Thyroid gland (tissue), 4 donors: ENCODE results near the gene NOTCH4. TPM values are rescaled to one million over a fixed set of nuclear protein-coding genes. Genes with fewer than 3 reads are reported as not detected.
A peak's percentile ranks its signal among the peaks of the same experiment; 100 is the strongest.

ENCODE experiments used
- DNase-seq, 2 donors: peaks; one replicate each; pipeline ENCODE4 v3.0.0-alpha.2; 2019
- H3K27ac ChIP-seq, 3 donors: fragments of 200-600 bp; sonication (generic); 1 replicate in 2 of 3; 2 replicates in 1 of 3; pipeline ENCODE4 v1.5.1; 2016 to 2019; ENCODE audit warnings: mild to moderate bottlenecking in 1 of 3, moderate library complexity in 1 of 3
- H3K27me3 ChIP-seq: fragments of 200-600 bp; sonication (generic); one replicate; pipeline ENCODE4 v1.5.1; 2019
- H3K36me3 ChIP-seq, 2 donors: fragments of 200-600 bp; sonication (generic); one replicate each; pipeline ENCODE4 v1.5.1; 2016 to 2019
- H3K4me1 ChIP-seq, 2 donors: fragments of 200-600 bp; sonication (generic); one replicate each; pipeline ENCODE4 v1.5.1; 2017 to 2019
- H3K4me3 ChIP-seq, 3 donors: fragments of 200-600 bp; sonication (generic); replicated peaks in 1 of 3; 1 replicate in 2 of 3; 2 replicates in 1 of 3; pipeline ENCODE4 v1.5.1; 2016; ENCODE audit warnings: mild to moderate bottlenecking in 1 of 3
- H3K9me3 ChIP-seq: fragments of 200-600 bp; sonication (generic); one replicate; pipeline ENCODE4 v1.5.1; 2017
- POLR2A ChIP-seq, 2 donors: fragments of 450-650 bp; IDR thresholded peaks; one replicate each; pipeline ENCODE4 v1.6.1; 2017; ENCODE audit warnings: antibody characterized with exemption in 2 of 2, mild to moderate bottlenecking in 2 of 2, moderate library complexity in 1 of 2
- WGBS, 2 donors: methylation state at CpG; one replicate each; pipeline ENCODE4 v1.1.5; 2017; 5-methylcytosine and 5-hydroxymethylcytosine counted together
- intact Hi-C: fragments of 100-400 bp; cut with DNase I; formaldehyde crosslinking; loops from one replicate; pipeline ENCODE4 v1.15.1; 2023
- total RNA-seq, 4 donors: library from RNA; depleted of rRNA; stranded (reverse); fragments of >200 nt; gene quantifications; one replicate each; pipeline ENCODE4 v1.2.3, GENCODE V29; 2016
- TF ChIP-seq, protein P1 (sequence below), 6 experiments: fragments of 200-600 bp in 3 of 6; fragments of 450-650 bp in 3 of 6; sonication (generic) in 3 of 6; IDR thresholded peaks; one replicate each; pipeline ENCODE4 v1.5.1; 2016 to 2019; ENCODE audit warnings: antibody characterized with exemption in 6 of 6, mild to moderate bottlenecking in 2 of 6, inconsistent platforms in 1 of 6, moderate library complexity in 1 of 6

Gene NOTCH4
- total RNA-seq, 4 donors from 2014 or later: 11.0 to 37.9 (median 17.5) TPM

DNA sequence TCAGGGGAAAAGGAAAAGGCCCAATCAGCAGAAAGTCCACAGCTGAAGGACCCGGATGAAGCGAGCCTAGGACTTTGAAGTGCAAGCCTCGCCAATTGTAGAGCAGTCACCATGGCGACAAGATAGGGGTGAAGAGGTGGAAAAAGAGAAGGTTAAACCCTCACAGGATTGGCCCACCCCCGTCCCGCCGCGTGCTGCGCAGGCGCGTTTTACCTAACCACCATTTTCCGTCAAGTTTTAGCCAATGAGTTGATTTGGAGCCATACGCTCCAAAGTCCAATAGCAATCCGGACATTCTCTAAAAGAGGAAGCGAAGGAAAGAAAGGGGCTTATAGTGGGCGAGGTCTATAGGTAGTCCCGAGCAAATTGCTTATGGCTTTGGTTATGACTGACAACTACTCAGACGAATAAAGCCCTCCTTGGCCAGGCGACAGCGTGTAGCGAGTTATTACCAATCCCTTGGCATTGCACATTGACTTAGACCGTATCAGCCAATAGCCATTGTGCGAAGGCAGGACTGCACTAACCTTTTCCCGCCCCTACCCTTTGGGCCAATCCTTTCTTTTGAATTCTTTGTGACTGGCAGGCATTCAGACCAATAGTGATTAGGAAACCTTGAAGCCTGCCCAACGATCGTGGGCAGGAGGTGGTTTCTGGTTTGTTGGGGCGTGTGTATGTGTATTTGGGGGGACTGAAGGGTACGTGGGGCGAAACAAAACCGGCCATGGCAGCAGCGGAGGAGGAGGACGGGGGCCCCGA is 45.9 kb downstream of the NOTCH4 start, which contains the start of gene RNF5:
Gene RNF5 (plus strand): TSS at position 618 of the 759 bp plus-strand sequence. CDS start 107 bp downstream, at position 725.
- intact Hi-C loops: no loop called here
- peaks cover 5 to 13% of the 10 kb centered on the region in 2 donors for H3K36me3 ChIP-seq
- H3K4me3 ChIP-seq: peak within 1 kb of the TSS; percentile 29 to 96 (median 72)
- DNase-seq: peak; percentile 99
- TF ChIP-seq POLR2A (IDR thresholded peaks at IDR 0.05): peak in 1 of 2 donors; percentile 61
- TF ChIP-seq, protein P1, sequence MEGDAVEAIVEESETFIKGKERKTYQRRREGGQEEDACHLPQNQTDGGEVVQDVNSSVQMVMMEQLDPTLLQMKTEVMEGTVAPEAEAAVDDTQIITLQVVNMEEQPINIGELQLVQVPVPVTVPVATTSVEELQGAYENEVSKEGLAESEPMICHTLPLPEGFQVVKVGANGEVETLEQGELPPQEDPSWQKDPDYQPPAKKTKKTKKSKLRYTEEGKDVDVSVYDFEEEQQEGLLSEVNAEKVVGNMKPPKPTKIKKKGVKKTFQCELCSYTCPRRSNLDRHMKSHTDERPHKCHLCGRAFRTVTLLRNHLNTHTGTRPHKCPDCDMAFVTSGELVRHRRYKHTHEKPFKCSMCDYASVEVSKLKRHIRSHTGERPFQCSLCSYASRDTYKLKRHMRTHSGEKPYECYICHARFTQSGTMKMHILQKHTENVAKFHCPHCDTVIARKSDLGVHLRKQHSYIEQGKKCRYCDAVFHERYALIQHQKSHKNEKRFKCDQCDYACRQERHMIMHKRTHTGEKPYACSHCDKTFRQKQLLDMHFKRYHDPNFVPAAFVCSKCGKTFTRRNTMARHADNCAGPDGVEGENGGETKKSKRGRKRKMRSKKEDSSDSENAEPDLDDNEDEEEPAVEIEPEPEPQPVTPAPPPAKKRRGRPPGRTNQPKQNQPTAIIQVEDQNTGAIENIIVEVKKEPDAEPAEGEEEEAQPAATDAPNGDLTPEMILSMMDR (IDR thresholded peaks at IDR 0.05): no peak
- no peaks in the 10 kb centered on the region for H3K27me3 ChIP-seq
- H3K27ac ChIP-seq: peak within 1 kb of the TSS; percentile 90 to 96 (median 94)
- H3K4me1 ChIP-seq: peaks cover 25 to 35% of the 10 kb centered on the region in 2 donors
- no peaks in the 10 kb centered on the region for H3K9me3 ChIP-seq
- 1% methylated on average over 33 of the region's 33 CpGs for WGBS, 2 donors

DNA sequence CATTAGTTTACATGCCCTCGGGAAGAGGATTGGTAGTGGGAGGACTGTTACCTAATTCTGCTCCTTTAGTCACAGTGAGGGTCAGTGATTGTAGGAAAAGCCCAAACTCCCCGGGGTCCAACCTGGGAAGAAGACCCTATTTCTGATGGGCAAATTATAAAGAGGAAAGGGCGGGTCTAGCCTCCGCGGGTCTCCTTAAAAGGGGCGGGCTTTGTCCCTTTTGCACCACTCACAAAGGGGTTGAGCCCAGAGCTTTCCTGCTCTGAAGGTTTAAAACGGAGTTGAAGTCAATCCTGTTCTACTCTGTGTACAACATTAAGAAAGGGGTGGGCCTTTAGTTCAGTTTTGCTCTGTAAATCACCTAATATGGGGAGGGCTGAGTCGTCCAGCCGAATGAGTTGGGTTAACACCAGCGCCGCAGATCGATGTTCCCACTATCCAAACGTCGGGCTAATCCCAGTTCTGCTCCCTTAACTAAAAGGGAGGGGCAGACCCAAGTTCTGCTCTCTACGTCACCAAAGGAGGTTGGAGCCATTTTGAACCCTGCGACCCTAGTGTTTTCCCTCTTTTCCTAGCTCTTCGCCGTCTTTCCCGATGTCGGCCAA is 46.6 kb downstream of the NOTCH4 start:
- peaks cover 25 to 35% of the 10 kb centered on the region in 2 donors for H3K4me1 ChIP-seq
- peak overlapping the region; percentile 90 to 96 (median 94) for H3K27ac ChIP-seq
- H3K36me3 ChIP-seq: peaks cover 5 to 7% of the 10 kb centered on the region in 2 donors
- no peaks in the 10 kb centered on the region for H3K27me3 ChIP-seq
- peak overlapping the region in 2 of 3 donors; percentile 21 to 96 for H3K4me3 ChIP-seq
- peak in 1 of 2 donors; percentile 41 for DNase-seq
- 1 to 2% methylated on average over 20 of the region's 20 CpGs for WGBS, 2 donors
- TF ChIP-seq POLR2A (IDR thresholded peaks at IDR 0.05): peak in 1 of 2 donors; percentile 68
- TF ChIP-seq, protein P1 (IDR thresholded peaks at IDR 0.05): no peak
- H3K9me3 ChIP-seq: no peaks in the 10 kb centered on the region
- intact Hi-C loops: no loop called here

DNA sequence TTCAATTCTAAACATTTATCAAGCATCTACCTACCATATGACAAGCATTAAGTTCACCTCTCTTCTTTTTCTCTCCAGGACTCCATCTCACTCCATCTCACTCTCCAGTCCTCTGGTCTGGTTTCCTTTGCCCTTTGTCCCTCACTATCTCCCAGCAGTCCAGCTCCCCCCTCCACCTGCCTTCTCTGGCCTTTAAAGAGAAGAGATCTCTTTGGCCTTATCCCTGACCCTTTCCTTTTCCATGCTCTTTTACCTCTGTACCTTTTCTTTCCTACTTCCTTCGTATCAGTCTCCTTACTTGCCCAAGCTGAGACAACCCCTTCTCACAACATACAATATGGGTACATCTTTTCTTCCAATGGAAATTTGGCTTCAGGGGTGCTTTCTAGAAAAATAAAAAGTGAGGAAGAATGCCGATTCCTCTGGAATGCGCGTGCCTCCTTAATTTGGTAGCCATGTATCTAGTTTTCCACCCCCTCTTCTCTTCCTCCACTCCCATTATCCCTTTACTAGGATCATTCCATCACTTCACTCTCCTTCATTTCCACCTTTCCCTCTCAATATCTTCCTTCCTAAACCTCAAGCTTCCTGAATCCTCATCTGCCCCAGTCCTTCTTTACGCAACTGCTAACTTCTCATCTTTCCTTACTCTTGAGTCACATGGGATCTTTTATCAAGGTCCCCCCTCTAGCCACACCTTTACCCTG is 47.2 kb downstream of the NOTCH4 start:
- 23 to 25% methylated on average over 5 of the region's 5 CpGs for WGBS, 2 donors
- no peaks in the 10 kb centered on the region for H3K9me3 ChIP-seq
- TF ChIP-seq, protein P1 (IDR thresholded peaks at IDR 0.05): no peak
- TF ChIP-seq POLR2A (IDR thresholded peaks at IDR 0.05): no peak
- H3K36me3 ChIP-seq: peaks cover 5 to 7% of the 10 kb centered on the region in 2 donors
- intact Hi-C loops: no loop called here
- H3K27ac ChIP-seq: peak overlapping the region; percentile 90 to 96 (median 94)
- no peaks in the 10 kb centered on the region for H3K27me3 ChIP-seq
- peaks cover 25 to 35% of the 10 kb centered on the region in 2 donors for H3K4me1 ChIP-seq
- H3K4me3 ChIP-seq: peak overlapping the region in 2 of 3 donors; percentile 21 to 96
- DNase-seq: no peak

DNA sequence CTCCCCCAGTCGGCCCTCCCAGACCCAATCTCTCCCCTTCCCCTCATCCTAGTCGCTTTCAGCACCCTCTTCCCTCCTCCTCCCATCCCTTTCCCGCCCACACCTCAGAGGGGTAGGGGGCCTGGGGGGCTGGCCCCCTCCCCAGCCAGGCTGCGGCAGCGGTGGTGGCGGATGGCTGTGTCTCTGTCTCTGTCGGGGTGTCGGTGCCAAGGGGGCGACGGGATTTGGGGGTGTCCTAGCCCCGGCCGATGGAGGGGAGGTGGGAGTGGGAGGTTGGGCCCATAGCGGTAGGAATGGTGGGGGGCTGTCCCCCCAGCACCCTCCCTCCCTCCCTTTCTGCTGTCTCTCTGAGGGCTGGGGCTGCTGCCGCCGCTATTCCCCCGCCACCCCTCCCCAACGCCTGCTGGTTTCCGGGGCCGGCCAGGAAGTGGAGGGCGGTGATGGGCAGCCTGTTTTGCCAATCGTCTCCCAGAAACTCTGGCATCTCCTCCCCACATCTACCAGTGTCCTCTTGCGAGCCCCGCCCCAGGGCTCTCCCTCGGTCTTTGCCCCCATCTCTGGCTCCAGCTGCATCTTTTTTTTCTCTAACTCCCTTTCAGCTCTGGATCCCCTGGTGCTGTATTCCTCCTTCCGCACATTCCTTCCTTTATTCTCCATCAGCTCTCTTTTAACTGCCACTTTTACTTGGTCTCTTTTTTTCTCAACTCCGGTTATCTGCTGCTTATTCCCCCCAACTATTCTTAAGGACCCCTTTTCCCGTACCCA is 48.0 kb downstream of the NOTCH4 start, which contains the start of gene AGPAT1:
Gene AGPAT1 (minus strand): TSS at position 374 of the 765 bp plus-strand sequence. CDS start 4,588 bp downstream, outside the sequence.
- WGBS, 2 donors: 0% methylated on average over 19 to 22 of the region's 27 CpGs
- DNase-seq: peak; percentile 96
- peak within 1 kb of the TSS; percentile 94 to 96 (median 94) for H3K27ac ChIP-seq
- H3K4me3 ChIP-seq: peak within 1 kb of the TSS; percentile 72 to 98 (median 96)
- H3K9me3 ChIP-seq: no peaks in the 10 kb centered on the region
- H3K4me1 ChIP-seq: peaks cover 25 to 35% of the 10 kb centered on the region in 2 donors
- intact Hi-C loops: no loop called here
- no peaks in the 10 kb centered on the region for H3K27me3 ChIP-seq
- TF ChIP-seq, protein P1 (IDR thresholded peaks at IDR 0.05): no peak
- TF ChIP-seq POLR2A (IDR thresholded peaks at IDR 0.05): peak in 1 of 2 donors; percentile 80
- H3K36me3 ChIP-seq: peaks cover 0 to 1% of the 10 kb centered on the region in 2 donors
